MCF 10A (cell line): Measurements from ENCODE around the gene TSC2. TPM values are rescaled to one million over a fixed set of nuclear protein-coding genes. Genes with fewer than 3 reads are reported as not detected.

Source experiments
- BruUV-seq: library from RNA; stranded (reverse); fragments of 400-500 nt; replicated peaks from 2 replicates; lab custom pipeline; 2021; lab: Mats Ljungman, UMichigan
- CTCF ChIA-PET: fragments of 300-600 bp; sonication (Branson Sonifier 250); formaldehyde crosslinking; extraction: SDS; loops from one replicate; lab custom pipeline; 2021; ENCODE audit warnings: antibody characterized with exemption, inconsistent platforms; lab: Yijun Ruan, JAX
- POLR2A ChIA-PET: fragments of 300-600, 350-650 bp; sonication (Branson Sonifier 250); formaldehyde crosslinking; extraction: SDS; loops from one replicate; lab custom pipeline; 2020; ENCODE audit warnings: antibody characterized with exemption, inconsistent platforms; lab: Yijun Ruan, JAX
- DNase-seq: peaks from one replicate; pipeline ENCODE4 v3.0.0-alpha.2; 2018; ENCODE audit not compliant: unreplicated experiment
- H3K27ac Mint-ChIP-seq: one replicate; pipeline ENCODE4 v1.8.0; 2022; ENCODE audit warnings: mild to moderate bottlenecking, low read depth, mixed read lengths; ENCODE audit not compliant: unreplicated experiment
- H3K27me3 Mint-ChIP-seq: one replicate; pipeline ENCODE4 v1.8.0; 2022; ENCODE audit warnings: mixed read lengths; ENCODE audit not compliant: insufficient read depth, unreplicated experiment
- H3K36me3 Mint-ChIP-seq: one replicate; pipeline ENCODE4 v1.8.0; 2022; ENCODE audit warnings: mild to moderate bottlenecking, moderate library complexity, mixed read lengths; ENCODE audit not compliant: insufficient read depth, unreplicated experiment
- H3K4me1 Mint-ChIP-seq: one replicate; pipeline ENCODE4 v1.8.0; 2022; ENCODE audit warnings: mixed read lengths; ENCODE audit not compliant: insufficient read depth, unreplicated experiment
- H3K4me3 Mint-ChIP-seq: one replicate; pipeline ENCODE4 v1.8.0; 2022; ENCODE audit warnings: mild to moderate bottlenecking, moderate library complexity, mixed read lengths; ENCODE audit not compliant: unreplicated experiment
- H3K9me3 Mint-ChIP-seq: one replicate; pipeline ENCODE4 v1.8.0; 2022; ENCODE audit warnings: mixed read lengths; ENCODE audit not compliant: unreplicated experiment
- intact Hi-C: fragments of 100-400 bp; cut with micrococcal nuclease; formaldehyde crosslinking; loops from 2 replicates; pipeline ENCODE4 v1.14.1; 2022
- total RNA-seq: library from RNA; stranded (reverse); gene quantifications from 2 replicates; pipeline ENCODE4 v1.2.3, GENCODE V29; 2022
- TF ChIP-seq, protein P1 (sequence below): fragments of 200-600 bp; IDR thresholded peaks from one replicate; pipeline ENCODE4 v1.8.0; 2022; ENCODE audit warnings: antibody characterized with exemption, mild to moderate bottlenecking; ENCODE audit not compliant: unreplicated experiment

Gene TSC2
- total RNA-seq, 1 experiment from 2014 or later: 99.8 TPM

GRCh38 chr16:2092866-2093265 is 45.1 kb downstream of the TSC2 start:
- Mint-ChIP-seq H3K27ac (no peak overlapping the region), H3K36me3 (peaks cover 59% of the 10 kb centered on the region), H3K4me1 (peaks cover 4% of the 10 kb centered on the region), H3K4me3 (no peak overlapping the region), H3K9me3 (no peaks in the 10 kb centered on the region), H3K27me3 (no peaks in the 10 kb centered on the region)
- TF ChIP-seq, protein P1, sequence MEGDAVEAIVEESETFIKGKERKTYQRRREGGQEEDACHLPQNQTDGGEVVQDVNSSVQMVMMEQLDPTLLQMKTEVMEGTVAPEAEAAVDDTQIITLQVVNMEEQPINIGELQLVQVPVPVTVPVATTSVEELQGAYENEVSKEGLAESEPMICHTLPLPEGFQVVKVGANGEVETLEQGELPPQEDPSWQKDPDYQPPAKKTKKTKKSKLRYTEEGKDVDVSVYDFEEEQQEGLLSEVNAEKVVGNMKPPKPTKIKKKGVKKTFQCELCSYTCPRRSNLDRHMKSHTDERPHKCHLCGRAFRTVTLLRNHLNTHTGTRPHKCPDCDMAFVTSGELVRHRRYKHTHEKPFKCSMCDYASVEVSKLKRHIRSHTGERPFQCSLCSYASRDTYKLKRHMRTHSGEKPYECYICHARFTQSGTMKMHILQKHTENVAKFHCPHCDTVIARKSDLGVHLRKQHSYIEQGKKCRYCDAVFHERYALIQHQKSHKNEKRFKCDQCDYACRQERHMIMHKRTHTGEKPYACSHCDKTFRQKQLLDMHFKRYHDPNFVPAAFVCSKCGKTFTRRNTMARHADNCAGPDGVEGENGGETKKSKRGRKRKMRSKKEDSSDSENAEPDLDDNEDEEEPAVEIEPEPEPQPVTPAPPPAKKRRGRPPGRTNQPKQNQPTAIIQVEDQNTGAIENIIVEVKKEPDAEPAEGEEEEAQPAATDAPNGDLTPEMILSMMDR: no peak
- CTCF ChIA-PET: no interaction called here
- DNase-seq: no peak
- POLR2A ChIA-PET: interaction anchor here (0.6 kb wide), 1 partner anchor 8 kb away, joined by 3 read pairs; no protein-coding TSS in a partner anchor
- intact Hi-C loops: no loop called here
- no TSS peak for BruUV-seq

DNA sequence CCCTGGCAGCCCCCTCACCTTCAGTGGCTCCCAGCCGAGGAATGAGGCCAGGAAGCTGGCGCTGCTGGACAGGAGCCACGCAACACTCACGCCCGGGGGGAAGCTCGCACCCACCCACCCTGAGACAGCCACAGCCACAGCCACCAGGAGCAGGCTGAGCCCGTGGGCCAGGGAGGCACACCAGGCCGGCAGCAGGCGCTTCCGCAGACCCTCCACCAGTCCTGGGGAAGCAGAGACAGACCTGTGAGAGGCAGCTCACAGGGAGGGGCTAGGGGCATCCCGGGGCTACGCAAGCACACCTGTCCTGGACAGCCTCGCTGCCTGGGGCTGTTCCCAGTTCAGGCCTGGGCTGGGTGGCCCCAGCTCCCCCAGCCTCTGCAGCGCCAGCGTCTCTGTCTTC is 46.0 kb downstream of the TSC2 start:
- no TSS peak for BruUV-seq
- Mint-ChIP-seq H3K27ac (no peak overlapping the region), H3K4me3 (no peak overlapping the region), H3K4me1 (peaks cover 4% of the 10 kb centered on the region), H3K36me3 (peaks cover 52% of the 10 kb centered on the region), H3K9me3 (no peaks in the 10 kb centered on the region), H3K27me3 (no peaks in the 10 kb centered on the region)
- intact Hi-C loops: no loop called here
- no peak for DNase-seq
- TF ChIP-seq, protein P1: no peak
- CTCF ChIA-PET: interaction anchor here (0.6 kb wide), 1 partner anchor 340 kb away, joined by 3 read pairs; no protein-coding TSS in a partner anchor
- POLR2A ChIA-PET: no interaction called here

DNA sequence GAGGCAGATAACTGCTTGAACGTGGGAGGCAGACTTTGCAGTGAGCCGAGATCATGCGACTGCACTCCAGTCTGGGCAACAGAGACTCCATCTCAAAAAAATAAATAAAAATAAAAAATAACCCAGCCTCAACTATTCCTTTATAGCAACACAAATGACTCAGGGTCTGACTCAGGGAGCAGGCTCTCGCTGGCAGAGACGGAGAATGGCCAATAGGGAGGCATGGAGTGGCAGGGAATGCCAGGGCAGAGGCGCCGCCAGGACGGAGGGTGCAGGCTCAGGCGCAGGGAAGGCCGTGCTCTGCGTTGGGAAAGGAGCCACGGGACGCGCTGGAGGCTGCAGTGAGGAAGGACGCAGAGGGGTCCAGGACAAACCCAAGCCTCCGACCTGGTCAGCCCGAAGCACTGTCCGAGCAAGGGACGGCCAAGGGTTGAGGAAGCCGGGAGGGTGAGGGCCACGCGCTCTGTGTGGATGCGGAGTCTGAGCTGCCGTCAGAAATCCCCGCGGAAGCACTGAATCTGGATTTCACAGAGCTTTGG is 47.6 kb downstream of the TSC2 start:
- TF ChIP-seq, protein P1: no peak
- DNase-seq: peak; percentile 64
- BruUV-seq: no TSS peak
- Mint-ChIP-seq H3K4me1 (no peaks in the 10 kb centered on the region), H3K4me3 (no peak overlapping the region), H3K27ac (no peak overlapping the region), H3K27me3 (no peaks in the 10 kb centered on the region), H3K36me3 (peaks cover 51% of the 10 kb centered on the region), H3K9me3 (no peaks in the 10 kb centered on the region)
- CTCF ChIA-PET: no interaction called here
- intact Hi-C loops: no loop called here
- POLR2A ChIA-PET: interaction anchor here (0.6 kb wide), 1 partner anchor 22 kb away, joined by 3 read pairs; no protein-coding TSS in a partner anchor

DNA sequence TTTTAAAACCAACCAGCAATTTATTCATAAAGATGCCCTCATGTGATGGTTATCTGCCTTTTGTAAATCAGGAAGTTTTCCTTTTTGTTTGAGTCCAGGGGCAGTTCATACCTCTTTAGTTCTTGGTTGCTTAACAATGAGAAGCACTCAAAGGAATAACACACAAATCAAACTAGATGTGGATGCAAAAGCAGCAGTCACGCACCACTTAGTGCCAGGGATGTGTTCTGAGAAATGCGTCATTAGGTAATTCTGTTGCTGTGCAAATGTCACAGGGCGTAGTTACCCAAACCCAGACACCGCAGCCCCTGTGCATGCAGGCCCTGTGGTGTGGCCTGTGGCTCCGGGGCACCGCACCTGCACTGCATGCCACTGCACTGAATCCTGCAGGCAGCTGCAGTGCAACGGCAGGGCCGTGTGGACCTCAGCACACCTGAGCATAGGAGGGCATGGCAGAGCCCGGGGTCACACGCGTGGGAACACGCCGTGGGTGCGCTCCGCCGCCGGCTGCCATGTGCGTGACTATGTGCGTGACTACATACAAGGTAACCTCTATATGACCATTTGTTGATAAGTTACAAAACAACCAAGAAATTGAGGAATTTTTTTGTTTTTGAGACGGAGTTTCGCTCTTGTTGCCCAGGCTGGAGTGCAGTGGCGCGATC is 48.3 kb downstream of the TSC2 start:
- Mint-ChIP-seq H3K4me3 (no peak overlapping the region), H3K27ac (no peak overlapping the region), H3K9me3 (no peaks in the 10 kb centered on the region), H3K27me3 (no peaks in the 10 kb centered on the region), H3K4me1 (no peaks in the 10 kb centered on the region), H3K36me3 (peaks cover 58% of the 10 kb centered on the region)
- ChIA-PET CTCF (no interaction called here), POLR2A (no interaction called here)
- no TSS peak for BruUV-seq
- TF ChIP-seq, protein P1: no peak
- DNase-seq: no peak
- intact Hi-C loops: no loop called here
